Endodermal cell (in vitro differentiated cells): ENCODE data around the gene UROC1. TPM values are rescaled to one million over a fixed set of nuclear protein-coding genes. Genes with fewer than 3 reads are reported as not detected.

Source experiments
- DNase-seq: peaks from one replicate; pipeline ENCODE4 v3.0.0-alpha.2; 2017
- H3K27ac ChIP-seq: 2 replicates; pipeline ENCODE4 v1.5.1; 2013; ENCODE audit warnings: mild to moderate bottlenecking, low read depth, low read length, moderate library complexity
- H3K27me3 ChIP-seq: 2 replicates; pipeline ENCODE4 v1.6.1; 2013; ENCODE audit warnings: mild to moderate bottlenecking, low read length, moderate library complexity; ENCODE audit not compliant: insufficient read depth, control insufficient read depth, poor library complexity, severe bottlenecking
- H3K36me3 ChIP-seq: 2 replicates; pipeline ENCODE4 v1.7.0; 2013; ENCODE audit warnings: mild to moderate bottlenecking, low read length, moderate library complexity; ENCODE audit not compliant: control insufficient read depth, insufficient read depth
- H3K4me1 ChIP-seq: one replicate; pipeline ENCODE4 v1.7.0; 2013; ENCODE audit warnings: low read length; ENCODE audit not compliant: control insufficient read depth, insufficient read depth
- H3K4me3 ChIP-seq: 2 replicates; pipeline ENCODE4 v1.5.1; 2013; ENCODE audit warnings: mild to moderate bottlenecking, low read length, moderate library complexity
- H3K9ac ChIP-seq: 2 replicates; pipeline ENCODE4 v1.6.1; 2013; ENCODE audit warnings: mild to moderate bottlenecking, low read length, moderate library complexity; ENCODE audit not compliant: poor library complexity, severe bottlenecking; ENCODE audit errors: extremely low read depth
- H3K9me3 ChIP-seq: 2 replicates; pipeline ENCODE4 v1.6.1; 2013; ENCODE audit warnings: mild to moderate bottlenecking, low read length, moderate library complexity; ENCODE audit not compliant: control insufficient read depth
- H3K27ac Mint-ChIP-seq: 2 replicates; pipeline ENCODE4 v1.8.0; 2020; ENCODE audit warnings: mixed read lengths
- H3K27me3 Mint-ChIP-seq: 2 replicates; pipeline ENCODE4 v1.8.0; 2021; ENCODE audit warnings: mild to moderate bottlenecking, mixed read lengths; ENCODE audit not compliant: insufficient read depth
- H3K36me3 Mint-ChIP-seq: 2 replicates; pipeline ENCODE4 v1.8.0; 2020; ENCODE audit warnings: low read depth, mixed read lengths
- H3K4me1 Mint-ChIP-seq: 2 replicates; pipeline ENCODE4 v1.8.0; 2020; ENCODE audit warnings: mixed read lengths
- H3K4me3 Mint-ChIP-seq: 2 replicates; pipeline ENCODE4 v1.8.0; 2020; ENCODE audit warnings: mild to moderate bottlenecking, moderate library complexity, mixed read lengths
- H3K9me3 Mint-ChIP-seq: 2 replicates; pipeline ENCODE4 v1.8.0; 2020; ENCODE audit warnings: mild to moderate bottlenecking, mixed read lengths
- WGBS, 2 experiments: methylation state at CpG; one replicate each; pipeline versions ENCODE4 v1.1.5 to v1.1.7; 2013; ENCODE audit warnings: missing lambda C conversion rate in 2 of 2, mixed read lengths in 1 of 2; ENCODE audit not compliant: insufficient coverage in 1 of 2, insufficient read length in 1 of 2; 5-methylcytosine and 5-hydroxymethylcytosine counted together
- total RNA-seq, 2 donors: library from RNA; stranded (reverse); fragmentation: NEBNext Ultra II Directional in 1 of 2; extraction: Animal tissue kit (Norgen Biotek cat#: 25700) in 1 of 2; gene quantifications; 2 replicates in 1 of 2; 3 replicates in 1 of 2; pipeline ENCODE4 v1.2.1, GENCODE V29; 2021
- TF ChIP-seq, protein P1 (sequence below): fragments of 200-600 bp; sonication (generic); conservative IDR thresholded peaks from 2 replicates; pipeline ENCODE4 v1.5.0; 2021; ENCODE audit warnings: antibody characterized with exemption, mild to moderate bottlenecking

Gene UROC1
- total RNA-seq, 2 donors from 2014 or later = not detected

DNA sequence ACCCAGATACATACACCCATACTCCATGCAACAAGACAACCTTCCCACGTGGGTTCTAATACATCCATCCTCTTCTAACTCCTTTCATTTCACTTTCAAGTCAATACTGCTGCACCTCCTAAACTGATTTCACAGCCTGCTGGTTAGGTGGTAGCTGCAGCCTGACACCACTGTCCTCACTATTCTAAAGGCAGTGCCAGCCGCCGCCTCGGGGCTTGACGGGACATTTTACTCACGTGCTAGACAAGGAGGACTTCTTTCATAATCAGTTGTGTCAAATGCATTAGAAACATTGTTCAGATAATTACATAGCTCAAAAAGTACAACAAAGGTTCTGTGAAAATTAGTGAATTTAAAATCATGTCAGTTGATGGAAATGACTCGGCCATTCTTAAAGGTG lies 6.3 kb downstream of the UROC1 start:
- WGBS, 2 experiments = 83 to 87% methylated on average over 7 of the region's 7 CpGs
- no peaks in the 10 kb centered on the region for H3K4me1 ChIP-seq
- H3K9me3 Mint-ChIP-seq = no peaks in the 10 kb centered on the region
- no peaks in the 10 kb centered on the region for H3K36me3 ChIP-seq
- H3K27me3 Mint-ChIP-seq = no peaks in the 10 kb centered on the region
- TF ChIP-seq, protein P1, sequence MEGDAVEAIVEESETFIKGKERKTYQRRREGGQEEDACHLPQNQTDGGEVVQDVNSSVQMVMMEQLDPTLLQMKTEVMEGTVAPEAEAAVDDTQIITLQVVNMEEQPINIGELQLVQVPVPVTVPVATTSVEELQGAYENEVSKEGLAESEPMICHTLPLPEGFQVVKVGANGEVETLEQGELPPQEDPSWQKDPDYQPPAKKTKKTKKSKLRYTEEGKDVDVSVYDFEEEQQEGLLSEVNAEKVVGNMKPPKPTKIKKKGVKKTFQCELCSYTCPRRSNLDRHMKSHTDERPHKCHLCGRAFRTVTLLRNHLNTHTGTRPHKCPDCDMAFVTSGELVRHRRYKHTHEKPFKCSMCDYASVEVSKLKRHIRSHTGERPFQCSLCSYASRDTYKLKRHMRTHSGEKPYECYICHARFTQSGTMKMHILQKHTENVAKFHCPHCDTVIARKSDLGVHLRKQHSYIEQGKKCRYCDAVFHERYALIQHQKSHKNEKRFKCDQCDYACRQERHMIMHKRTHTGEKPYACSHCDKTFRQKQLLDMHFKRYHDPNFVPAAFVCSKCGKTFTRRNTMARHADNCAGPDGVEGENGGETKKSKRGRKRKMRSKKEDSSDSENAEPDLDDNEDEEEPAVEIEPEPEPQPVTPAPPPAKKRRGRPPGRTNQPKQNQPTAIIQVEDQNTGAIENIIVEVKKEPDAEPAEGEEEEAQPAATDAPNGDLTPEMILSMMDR = no peak
- H3K27ac Mint-ChIP-seq = no peak overlapping the region
- H3K4me1 Mint-ChIP-seq = no peaks in the 10 kb centered on the region
- H3K9ac ChIP-seq = no peak overlapping the region
- no peak overlapping the region for H3K4me3 ChIP-seq
- H3K4me3 Mint-ChIP-seq = no peak overlapping the region
- no peaks in the 10 kb centered on the region for H3K27me3 ChIP-seq
- H3K36me3 Mint-ChIP-seq = no peaks in the 10 kb centered on the region
- no peak overlapping the region for H3K27ac ChIP-seq
- no peak for DNase-seq
- H3K9me3 ChIP-seq = no peaks in the 10 kb centered on the region

DNA sequence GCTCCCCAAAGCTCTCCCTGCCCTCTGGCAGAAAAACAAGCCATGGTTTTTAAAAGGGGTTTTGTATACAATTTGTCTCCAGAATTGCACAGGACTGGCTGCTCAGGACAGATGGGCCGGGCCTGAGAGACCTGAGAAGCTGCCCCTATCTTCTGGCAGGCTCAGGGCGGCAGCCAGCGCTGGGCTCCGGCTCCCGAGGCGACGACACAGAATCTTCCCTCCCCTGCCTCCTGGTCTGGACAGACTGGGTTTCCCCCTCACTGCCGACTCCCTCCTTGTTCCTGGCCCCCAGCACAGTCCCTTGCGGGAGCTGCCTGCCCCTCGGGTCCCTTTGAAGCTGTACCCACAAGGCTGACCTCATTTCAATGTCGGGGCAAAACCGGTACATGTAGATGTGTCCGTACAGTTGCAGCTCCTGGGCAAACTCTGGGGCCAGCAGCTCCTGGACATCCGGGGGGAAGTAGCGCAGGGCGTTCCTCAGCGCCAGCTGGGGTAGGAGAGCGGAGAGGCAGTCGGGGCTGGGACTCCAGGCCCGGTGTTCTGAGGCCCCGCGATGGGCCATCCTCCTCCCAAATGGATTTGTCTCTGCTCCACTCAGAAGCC lies 7.2 kb downstream of the UROC1 start:
- Mint-ChIP-seq H3K4me3 (no peak overlapping the region), H3K36me3 (no peaks in the 10 kb centered on the region), H3K27ac (no peak overlapping the region), H3K27me3 (no peaks in the 10 kb centered on the region), H3K4me1 (no peaks in the 10 kb centered on the region), H3K9me3 (no peaks in the 10 kb centered on the region)
- DNase-seq = no peak
- Histone ChIP-seq H3K36me3 (no peaks in the 10 kb centered on the region), H3K9ac (no peak overlapping the region), H3K4me1 (no peaks in the 10 kb centered on the region), H3K27me3 (no peaks in the 10 kb centered on the region), H3K9me3 (no peaks in the 10 kb centered on the region), H3K27ac (no peak overlapping the region), H3K4me3 (no peak overlapping the region)
- TF ChIP-seq, protein P1 = no peak
- WGBS, 2 experiments = 92 to 93% methylated on average over 15 to 22 of the region's 22 CpGs

DNA sequence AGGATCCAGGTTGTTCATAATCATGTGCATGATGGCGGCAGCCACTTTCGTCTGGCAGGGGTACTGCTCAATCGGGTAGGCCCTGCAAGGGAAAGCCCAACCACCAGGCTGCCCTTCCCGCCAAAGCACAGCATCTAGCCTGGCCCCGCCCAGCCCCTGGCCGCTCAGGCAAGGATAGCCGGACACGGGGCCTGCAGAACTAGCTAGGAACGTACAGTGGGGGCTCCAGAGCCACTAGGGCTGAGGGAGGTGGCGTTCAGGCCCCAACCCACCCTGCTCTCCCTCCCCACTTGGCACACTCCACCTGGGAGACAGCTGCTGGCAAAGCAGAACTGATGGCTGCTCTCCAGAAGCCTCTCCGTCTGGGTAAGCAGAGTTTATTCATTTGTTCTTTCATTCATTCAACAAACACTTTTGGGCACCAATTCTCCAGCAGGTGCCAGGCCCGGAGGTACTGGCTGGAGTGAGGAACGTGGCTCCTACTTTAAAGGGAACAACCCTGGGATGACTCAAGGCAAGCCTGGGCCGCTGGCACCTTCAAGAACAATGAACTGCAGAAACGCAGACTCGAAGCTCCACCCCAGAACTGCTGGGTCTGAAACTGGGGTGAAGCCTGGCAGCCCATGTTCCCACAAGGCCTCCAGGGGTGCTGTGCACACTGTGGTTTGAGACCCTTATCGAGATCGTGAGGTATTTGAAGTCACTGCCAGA lies 7.8 kb downstream of the UROC1 start:
- Histone ChIP-seq H3K4me1 (no peaks in the 10 kb centered on the region), H3K9ac (no peak overlapping the region), H3K36me3 (no peaks in the 10 kb centered on the region), H3K9me3 (no peaks in the 10 kb centered on the region), H3K4me3 (no peak overlapping the region), H3K27me3 (no peaks in the 10 kb centered on the region), H3K27ac (no peak overlapping the region)
- no peak for DNase-seq
- Mint-ChIP-seq H3K4me1 (no peaks in the 10 kb centered on the region), H3K9me3 (no peaks in the 10 kb centered on the region), H3K27ac (no peak overlapping the region), H3K4me3 (no peak overlapping the region), H3K36me3 (no peaks in the 10 kb centered on the region), H3K27me3 (no peaks in the 10 kb centered on the region)
- TF ChIP-seq, protein P1 = no peak
- WGBS, 2 experiments = 88 to 90% methylated on average over 14 to 18 of the region's 18 CpGs
